ENCODE results near the gene TSC22D4.
"Not testable (repeated sequence)": the region's sequence is repeated elsewhere in the genome, so short reads cannot be mapped to it uniquely, and the experiment has no call there.

TSC22D4 gene

DNA sequence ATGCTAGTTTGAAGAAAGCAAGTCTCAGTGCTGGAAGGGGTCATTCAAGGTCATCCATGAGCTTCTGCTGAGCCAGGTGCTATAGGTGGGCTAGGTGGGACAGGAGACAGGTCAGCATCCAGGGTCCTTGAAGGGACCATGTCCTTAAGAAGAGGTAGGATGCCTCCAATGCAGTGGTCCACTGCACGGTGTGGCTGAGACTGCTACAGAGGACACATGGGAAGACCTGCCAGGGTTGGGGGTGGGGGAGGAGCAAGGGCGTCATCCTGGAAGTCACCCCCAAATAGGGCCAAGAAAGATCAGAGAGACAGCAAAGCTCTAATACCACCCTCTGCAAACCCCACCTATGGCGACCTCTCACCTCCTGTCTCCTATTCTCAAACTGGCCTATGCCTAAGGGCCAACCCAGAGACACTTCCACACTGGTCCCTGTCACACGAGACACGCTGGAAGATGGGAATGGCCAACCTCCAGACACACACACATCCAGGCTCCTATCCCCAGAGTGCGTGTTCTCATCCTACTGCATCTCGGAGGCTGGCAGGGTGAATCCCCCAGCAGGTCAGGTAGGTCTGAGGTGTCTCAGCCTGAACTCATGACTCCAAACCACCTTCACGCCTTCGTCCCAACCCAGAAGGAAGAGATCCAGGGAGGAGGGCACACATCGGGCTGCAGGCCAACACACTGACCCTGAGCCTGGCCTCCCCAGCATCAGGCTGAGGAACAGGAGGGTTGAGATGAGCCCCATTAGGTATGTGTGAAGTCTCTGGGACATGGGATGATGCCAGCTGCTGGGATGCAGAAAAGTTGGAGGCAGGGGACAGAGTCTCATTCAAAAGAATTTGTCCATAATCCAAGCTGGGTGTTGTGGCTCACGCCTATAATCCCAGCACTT lies 37.1 kb downstream of the TSC22D4 start:
- no peak for DNase-seq

DNA sequence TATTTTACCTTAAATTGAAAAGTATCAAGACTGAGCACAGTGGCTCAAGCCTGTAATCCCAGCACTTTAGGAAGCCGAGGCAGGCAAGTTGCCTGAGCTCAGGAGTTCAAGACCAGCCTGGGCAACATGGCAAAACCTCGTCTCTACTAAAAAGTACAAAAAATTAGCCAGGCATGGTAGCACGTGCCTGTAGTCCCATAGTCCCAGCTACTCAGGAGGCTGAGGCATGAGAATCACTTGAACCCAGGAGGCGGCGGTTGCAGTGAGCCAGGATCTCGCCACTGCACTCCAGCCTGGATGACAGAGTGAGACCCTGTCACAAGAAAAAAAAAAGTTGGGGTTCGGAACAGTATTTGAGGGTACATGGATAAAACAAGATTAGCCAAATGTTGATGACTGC lies 39.8 kb downstream of the TSC22D4 start:
- not testable (repeated sequence) for DNase-seq

DNA sequence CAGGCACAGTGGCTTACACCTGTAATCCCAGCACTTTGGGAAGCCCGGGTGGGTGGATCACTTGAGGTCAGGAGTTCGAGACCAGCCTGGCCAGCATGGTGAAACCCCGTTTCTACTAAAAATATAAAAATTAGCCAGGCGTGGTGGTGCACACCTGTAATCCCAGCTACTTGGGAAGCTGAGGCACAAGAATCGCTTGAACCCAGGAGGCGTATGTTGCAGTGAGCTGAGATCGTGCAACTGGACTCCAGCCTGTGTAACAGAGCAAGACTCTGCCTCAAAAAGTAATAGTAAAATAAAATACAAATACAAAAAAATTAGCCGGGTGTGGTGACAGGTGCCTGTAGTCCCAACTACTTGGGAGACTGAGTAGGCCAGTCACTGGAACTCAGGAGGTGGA lies 40.3 kb downstream of the TSC22D4 start:
- not testable (repeated sequence) for DNase-seq

DNA sequence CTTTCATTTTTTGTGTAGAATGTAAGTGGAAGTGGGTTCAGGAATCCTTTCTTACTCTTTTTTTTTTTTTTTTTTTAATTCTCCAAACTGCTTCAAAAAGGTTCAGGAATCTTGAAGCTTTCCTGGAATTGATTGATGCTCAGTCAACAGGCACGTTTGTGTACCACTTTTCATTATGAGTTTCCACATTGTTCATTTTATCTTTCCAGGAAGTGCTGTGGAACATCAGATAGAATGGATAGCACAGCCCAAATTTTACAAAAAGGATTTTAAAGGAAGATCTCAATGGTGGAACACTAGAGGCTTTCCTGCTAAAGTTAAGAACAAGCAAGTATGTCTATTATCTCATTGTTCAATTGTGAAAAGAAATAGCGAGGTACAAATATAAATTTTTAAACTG lies 40.8 kb downstream of the TSC22D4 start:
- DNase-seq: no peak

DNA sequence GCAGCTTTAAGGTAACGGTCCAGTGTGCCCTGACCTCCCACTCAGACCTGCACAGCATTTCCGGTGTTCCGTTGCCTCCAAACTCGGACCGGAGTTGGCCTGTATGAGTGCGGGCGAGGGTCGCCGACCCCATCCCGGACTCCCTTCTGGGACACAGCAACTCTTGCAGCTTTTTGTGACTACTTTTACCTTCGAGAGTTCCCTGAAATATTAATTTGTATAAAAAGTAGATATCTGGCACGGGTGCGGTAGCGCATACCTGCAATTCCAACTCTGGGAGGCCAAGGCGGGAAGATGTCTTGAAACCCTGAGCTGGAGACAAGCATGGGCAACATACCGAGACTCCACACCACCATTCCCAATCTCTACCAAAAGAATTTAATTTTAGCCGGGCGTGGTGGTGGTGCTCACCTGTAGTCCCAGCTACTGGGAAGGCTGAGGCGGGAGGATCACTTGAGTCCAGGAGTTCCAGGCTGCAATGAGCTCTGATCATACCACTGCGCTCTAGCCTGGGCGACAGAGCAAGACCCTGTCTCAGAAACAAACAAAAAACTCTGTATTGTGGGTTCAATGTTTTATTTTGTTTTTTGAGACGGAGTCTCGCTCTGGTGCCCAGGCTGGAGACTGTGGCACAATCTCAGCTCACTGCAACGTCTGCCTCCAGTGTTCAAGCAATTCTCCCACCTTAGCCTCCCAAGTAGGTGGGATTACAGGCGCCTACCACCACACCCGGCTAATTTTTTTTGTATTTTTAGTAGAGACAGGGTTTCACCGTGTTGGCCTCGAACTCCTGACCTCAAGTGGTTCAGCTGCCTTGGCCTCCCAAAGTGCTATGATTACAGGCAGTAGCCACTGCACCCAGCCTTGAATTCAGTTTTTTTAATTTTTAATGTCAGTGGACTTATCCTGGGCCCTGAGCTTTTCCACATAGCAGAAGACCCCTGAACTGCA lies 41.6 kb downstream of the TSC22D4 start:
- no peak for DNase-seq

DNA sequence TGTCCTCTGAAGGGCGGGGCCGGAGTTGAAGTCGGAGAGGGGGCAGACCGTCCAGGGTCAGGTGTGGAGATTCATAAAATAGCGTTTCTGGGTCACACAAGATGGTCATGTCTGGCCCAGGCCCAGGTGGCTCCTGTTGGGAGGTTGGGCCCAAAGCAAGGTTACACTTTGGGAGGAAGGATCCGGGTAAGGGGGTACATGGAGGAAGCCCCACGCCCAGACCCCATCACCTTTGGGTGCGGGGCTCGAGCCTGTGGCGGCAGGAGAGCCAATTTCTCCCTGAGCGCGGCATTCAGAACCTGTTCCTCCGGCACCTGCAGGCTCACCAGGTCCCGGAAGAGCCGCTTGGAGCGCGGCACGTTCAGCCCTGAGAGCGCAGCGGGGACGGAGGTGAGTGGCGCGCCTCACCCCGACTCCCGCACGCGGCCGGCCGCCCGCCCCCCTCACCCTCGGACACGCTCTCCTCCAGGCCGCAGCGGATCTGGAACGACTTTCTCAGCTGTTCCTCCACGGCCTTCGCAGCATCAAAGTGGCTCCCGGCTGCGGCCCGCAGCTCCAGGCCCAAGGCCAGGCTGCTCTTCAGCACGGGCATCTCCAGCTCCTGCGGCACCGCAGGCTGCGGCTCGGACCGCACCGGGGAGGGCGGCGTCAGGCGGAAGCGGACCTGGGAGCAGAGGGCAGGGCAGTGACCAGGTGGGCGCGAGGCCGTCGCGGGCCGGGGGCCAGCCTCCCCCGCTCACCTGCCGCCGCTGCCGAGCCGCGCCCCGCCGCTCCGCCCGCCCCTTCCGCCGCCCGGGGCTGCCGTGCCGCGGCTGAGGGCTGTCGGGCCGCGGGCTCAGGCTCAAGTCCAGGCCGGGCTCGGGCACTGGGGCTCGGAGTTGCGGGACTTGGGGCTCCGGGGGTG lies 43.4 kb downstream of the TSC22D4 start:
- DNase-seq: no peak

DNA sequence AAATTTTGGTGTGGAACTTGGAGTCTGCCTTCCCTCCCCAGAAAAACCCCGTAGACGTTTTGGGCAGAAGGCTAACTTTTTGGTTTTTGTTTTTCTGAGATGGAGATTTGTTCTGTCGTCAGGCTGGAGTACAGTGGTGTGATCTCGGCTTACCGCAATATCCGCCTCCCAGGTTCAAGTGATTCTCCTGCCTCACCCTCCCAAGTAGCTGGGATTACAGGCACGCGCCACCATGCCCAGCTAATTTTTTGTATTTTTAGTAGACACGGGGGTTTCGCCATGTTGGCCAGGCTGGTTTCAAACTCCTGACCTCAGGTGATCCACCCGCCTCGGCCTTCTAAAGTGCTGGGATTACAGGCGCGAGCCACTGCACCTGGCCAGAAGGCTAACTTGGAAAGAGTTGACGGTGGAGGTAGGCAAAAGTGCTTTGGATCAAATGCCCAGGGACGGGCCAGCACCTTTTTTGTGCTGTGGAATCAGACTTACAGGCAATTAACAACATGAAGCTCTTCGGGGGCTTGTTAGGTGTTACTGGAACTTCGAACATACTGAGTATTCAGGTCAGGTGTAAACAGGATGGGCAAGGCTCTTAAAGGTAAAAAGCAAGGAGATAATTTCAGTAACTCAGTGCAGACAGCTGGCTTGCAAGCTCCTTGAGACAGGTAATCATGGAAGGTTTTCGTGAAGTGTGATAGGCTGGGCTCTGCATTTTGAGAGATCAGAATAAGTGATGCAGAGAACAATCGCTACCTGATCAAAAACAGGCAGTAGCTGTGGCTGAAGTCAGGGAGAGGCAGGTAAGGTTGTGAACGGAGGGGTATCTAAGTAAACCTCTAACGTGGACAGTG lies 44.5 kb downstream of the TSC22D4 start:
- no peak for DNase-seq

DNA sequence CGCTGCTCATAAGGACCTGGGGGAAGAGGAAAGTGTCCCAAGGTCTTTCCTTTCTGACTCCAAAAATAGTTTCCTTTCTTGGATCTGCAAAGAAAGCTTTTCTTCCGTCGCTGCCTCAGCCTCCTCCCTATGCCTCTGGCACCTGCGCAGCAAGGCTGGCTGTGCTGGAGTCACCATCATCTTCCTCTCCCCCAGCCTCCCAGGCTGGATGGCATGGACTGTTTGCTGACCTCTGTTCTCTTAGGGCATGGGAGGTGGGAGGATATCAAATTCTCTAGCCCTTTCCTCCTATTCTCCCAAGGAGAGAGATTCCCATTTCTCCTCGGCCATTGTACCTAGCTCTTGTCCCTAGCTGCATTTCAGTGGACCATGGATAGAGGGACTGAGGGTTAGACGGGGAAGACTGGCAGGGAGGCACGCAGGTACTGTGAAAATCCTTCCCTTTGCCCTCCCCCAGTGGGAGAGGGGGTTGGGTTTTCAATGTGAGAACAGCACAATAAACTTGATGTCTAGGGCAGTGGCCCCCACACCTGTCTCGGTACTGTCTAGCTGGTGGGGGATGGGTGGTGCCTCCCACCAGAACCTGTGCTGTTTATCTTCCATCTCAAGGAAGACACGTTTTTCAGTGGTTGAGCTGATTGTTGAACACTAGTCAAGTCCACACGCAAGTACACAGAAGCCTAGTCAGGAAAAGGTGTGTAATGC lies 45.3 kb downstream of the TSC22D4 start:
- no peak for DNase-seq

DNA sequence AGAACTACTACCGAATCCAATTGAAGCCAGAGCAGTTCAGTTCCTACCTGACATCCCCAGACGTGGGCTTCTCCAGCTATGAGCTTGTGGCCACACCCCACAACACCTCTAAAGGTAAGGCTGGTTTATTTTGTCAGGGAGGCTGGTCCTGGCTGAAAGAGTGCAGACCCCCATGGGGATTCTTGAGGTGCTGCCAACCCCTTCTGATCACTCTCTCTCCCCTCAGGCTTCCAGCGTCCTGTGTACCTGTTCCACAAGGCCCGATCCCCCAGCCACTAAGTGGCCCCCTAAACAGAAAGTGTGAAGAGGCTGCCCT lies 45.8 kb downstream of the TSC22D4 start:
- no peak for DNase-seq

DNA sequence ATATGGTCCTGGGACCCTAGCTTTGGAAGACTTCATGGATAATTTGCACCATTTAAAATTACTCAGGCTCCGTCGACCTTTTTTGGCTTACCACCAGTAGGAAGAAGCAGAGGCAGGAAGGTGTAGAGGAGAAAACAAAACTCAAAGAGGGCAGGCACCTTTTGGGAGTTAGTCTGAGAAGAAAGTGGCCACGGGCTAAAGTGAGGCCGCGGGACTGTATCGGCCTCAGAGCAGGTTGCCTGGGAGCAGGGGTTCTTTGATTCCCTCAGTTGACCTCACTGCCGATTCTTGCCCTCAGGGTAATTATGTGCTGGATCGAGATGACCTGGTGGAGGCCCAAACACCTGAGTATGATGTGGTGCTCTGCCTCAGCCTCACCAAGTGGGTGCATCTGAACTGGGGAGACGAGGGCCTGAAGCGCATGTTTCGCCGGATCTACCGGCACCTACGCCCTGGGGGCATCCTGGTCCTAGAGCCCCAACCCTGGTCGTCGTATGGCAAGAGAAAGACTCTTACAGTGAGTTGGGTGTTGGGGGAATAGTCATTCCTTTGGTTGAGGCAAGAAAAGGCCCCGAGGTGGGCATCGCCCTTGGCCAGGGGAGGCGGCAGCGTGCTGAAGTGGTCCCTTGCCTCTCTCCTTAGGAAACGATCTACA lies 46.3 kb downstream of the TSC22D4 start:
- DNase-seq: no peak

DNA sequence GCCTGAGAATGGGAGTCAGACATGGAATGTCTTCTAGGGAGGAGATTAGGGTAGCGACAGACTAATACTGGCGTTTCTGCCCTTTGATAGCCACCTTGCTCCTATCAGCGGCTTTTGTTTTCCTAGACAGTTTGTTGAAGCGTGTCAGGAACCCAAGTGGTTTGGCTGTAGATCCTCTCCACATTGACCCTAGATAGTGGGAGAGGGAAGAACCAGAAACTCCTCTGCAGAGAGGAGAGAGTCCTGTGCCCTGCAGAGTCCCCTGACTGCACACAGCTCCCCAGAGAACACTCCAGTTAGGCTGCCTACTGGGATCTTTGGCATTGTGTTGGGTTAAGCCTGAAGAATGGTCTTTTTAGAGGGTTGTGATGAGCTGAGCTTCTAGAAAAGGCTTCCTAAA lies 47.0 kb downstream of the TSC22D4 start:
- DNase-seq: no peak

DNA sequence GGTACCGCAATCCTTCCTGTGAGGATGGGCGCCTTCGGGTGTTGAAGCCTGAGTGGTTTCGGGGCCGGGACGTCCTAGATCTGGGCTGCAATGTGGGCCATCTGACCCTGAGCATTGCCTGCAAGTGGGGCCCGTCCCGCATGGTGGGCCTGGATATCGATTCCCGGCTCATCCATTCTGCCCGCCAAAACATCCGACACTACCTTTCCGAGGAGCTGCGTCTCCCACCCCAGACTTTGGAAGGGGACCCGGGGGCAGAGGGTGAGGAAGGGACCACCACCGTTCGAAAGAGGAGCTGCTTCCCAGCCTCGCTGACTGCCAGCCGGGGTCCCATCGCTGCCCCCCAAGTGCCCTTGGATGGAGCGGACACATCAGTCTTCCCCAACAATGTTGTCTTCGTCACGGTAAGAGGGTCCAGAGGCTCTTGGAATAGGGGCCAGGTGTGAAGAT lies 47.7 kb downstream of the TSC22D4 start:
- DNase-seq: no peak

DNA sequence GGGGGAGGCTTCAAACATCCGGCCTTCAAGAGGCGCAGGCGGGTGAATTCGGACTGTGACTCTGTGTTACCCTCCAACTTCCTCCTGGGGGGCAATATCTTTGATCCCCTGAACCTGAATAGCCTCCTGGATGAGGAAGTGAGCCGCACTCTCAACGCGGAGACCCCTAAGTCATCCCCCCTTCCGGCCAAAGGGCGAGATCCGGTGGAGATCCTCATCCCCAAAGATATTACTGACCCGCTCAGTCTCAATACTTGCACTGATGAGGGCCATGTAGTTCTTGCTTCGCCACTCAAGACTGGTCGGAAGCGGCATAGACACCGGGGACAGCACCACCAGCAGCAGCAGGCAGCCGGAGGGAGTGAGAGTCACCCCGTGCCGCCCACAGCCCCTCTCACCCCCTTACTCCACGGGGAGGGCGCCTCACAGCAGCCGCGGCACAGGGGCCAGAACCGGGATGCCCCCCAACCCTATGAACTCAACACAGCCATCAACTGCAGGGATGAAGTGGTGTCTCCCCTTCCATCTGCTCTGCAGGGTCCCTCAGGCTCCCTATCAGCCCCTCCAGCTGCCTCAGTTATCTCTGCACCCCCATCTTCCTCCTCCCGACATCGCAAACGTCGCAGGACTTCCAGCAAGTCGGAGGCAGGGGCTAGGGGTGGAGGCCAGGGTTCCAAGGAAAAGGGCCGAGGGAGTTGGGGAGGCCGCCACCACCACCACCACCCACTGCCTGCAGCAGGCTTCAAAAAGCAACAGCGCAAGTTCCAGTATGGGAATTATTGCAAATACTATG lies 48.3 kb downstream of the TSC22D4 start:
- no peak for DNase-seq

DNA sequence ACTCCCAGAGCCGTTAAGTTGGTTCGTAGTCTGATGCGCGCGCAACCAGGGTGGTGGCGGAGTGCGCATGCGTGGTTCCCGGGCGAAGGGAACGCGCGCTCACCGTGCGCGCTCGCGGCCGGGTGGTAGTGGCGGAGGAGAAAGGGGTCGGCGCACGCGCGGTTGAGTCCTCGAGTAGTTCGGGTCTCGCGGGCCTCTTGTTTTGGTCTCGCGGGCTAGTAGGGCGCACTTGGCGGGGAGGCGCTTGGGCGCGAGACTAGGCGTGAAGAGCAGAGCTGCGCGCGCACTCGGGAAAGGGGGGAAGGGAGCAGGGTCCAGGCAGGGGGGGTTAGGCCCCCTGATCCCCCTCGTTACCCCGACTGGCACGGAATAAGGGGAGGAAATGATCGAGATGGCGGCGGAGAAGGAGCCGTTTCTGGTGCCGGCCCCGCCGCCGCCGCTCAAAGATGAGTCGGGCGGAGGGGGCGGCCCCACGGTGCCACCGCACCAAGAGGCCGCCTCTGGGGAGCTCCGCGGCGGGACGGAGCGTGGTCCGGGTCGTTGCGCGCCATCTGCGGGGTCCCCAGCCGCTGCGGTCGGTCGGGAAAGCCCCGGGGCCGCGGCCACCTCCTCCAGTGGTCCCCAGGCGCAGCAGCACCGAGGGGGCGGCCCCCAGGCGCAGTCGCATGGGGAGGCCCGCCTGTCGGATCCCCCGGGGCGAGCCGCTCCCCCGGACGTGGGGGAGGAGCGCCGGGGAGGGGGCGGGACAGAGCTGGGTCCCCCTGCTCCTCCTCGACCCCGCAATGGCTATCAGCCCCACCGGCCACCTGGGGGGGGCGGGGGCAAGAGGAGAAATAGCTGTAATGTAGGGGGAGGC lies 49.1 kb downstream of the TSC22D4 start, which contains the start of gene MEPCE:
Gene MEPCE (plus strand): TSS at position 195 of the 856 bp plus-strand sequence. CDS start 188 bp downstream, at position 383.
- peak; percentile 94 for DNase-seq

DNA sequence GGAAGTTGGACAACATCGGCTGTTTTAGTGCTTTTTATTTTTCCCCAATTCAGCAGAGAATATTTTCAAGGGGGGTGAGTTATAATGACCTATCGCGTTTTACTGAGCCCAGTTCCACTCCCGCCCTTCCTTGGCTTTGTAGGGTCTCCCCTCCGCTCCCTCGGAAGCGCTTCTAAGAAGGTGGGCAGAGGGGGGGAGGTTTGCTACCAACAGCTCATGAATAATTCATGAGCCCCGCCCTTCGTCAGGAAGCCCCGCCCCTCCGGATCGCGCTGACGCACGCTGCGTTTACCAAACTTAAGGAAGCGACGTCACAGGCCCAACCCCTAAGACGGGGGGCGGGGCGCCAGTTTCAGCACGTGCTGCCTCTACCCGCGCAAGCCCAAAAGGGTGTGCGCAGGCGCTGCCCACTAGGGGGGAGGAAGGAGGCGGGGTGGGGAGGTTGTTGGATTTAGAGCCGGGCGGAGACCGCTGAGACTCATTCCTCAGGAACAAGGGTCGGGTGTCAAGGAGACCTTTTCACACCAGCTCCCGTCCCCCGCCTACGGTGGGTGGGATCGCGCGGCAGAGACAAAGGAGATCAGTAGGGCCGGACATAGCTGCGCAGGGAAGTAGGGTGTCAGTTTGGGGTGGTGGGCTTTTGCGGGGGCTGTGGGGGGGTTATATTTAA lies 49.9 kb downstream of the TSC22D4 start:
- peak; percentile 99 for DNase-seq

DNA sequence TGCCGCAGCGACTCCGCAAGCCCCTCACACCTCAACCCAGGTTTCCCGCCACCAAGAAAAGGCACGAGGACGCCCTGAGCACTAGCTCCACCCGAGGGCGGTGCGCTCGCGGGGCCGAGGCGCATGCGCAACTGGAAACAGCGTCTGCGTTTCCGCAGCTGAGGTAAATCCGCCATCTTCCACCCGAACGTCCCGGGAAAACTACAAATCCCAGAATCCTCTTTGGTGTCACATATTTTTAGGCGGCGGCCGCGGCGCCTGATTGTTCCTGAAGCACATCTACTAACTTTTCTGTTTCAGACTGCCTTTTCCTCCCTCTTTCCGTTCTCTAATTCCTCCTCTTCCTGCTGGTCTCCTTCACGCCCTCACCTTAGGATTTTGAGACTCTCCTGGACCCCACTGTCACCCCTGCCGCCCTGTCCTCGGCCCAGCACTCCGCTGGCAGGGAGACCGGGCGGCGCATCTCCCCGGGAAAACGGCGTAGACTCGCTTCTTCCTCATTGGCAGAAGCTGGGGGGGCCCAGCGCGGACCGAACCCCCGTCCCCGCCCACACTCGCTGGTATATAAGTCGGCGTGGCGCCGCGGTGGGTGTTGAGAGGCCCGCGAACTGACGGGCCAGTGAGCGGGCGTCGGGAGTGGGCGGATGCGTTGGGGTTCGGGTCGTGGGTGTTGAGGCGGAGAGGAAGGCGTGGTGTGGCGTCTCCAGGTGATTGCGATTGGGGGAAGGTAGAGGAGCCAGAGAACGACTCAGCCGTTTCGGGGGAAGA lies 50.6 kb downstream of the TSC22D4 start, which contains the start of gene ZCWPW1:
Gene ZCWPW1 (minus strand): TSS at position 505 of the 768 bp plus-strand sequence. CDS start 8,054 bp downstream, outside the sequence.
- peak; percentile 91 for DNase-seq

DNA sequence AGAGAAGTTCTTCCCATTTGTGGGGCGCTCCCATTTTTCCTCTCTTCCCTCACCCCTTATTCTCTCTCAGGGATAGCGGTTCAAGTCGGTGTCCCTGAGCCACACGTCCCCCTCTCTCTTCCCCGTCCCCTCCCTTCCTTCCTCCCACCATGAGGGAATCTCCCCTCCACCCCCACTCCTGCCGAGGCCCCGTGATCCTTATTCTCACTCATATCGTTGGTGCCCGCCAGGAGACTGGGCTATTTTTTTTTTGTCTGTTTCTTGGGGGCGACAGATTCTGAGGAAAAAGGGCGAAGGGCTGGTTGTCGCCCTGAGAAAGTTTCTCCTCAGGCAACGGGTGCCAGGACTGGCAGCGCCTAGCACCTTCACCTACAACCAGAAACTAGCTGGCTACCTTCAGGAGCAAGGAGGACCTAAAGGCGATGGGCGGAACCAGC lies 51.2 kb downstream of the TSC22D4 start:
- DNase-seq: no peak
